GM19023 (cell line): ENCODE data around the gene LDAH.

Experiments
- ATAC-seq: cut with Tn5 transposase; IDR thresholded peaks from one replicate; pipeline ENCODE4 v1.9.1; 2021; ENCODE audit warnings: mild to moderate bottlenecking, moderate library complexity; ENCODE audit not compliant: unreplicated experiment

LDAH gene

DNA sequence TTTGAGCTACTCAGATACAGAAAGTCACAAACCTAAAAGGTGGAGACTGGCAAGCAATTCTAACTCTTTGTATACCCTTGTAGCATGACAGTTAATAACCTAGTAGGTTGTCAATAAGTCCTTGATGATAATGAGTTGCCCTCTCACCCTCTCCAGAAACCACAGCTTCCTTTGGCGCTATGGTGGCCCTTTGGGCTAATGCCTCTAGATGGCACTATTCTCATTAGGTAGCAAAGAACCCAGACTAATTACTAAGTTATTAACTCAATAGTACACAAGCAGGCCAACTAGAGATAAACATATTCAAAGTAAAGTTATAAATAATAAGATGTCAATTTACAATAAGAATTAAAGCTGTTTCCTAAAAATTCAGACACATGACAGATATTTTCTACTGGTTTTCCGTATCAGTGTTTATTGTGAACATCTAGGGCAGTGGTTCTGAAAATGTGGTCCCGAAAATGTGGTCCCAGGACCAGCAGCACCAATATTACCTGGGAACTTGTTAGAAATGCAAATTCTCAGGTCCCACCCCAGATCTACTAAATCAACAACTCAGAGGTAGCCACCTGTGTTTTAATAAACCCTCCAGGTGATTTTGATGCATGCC is 41.1 kb downstream of the LDAH start:
- no peak for ATAC-seq

DNA sequence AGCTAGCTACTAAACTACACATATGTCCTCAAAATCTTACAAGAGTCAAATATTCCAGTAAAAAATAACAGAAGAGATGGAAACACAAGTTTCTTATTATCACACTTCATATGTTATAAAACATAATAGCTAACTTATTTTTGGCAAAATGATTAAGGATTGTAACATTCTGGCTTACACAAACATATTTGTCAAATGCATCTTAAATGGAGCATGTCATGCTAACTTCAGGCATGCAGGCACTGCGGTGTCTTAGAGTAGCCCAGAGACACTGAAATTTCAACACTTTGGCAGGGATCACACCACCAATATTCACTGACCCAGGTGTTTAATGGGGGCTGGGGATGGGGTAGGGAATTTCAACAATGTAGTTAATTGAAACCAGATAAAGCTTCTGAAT is 51.6 kb downstream of the LDAH start:
- no peak for ATAC-seq

- no peak for ATAC-seq
Observed at GRCh38 chr2:20766798-20767644, 55.9 kb downstream of the LDAH start.

- ATAC-seq = no peak
Observed at GRCh38 chr2:20766213-20766612, 56.7 kb downstream of the LDAH start.

DNA sequence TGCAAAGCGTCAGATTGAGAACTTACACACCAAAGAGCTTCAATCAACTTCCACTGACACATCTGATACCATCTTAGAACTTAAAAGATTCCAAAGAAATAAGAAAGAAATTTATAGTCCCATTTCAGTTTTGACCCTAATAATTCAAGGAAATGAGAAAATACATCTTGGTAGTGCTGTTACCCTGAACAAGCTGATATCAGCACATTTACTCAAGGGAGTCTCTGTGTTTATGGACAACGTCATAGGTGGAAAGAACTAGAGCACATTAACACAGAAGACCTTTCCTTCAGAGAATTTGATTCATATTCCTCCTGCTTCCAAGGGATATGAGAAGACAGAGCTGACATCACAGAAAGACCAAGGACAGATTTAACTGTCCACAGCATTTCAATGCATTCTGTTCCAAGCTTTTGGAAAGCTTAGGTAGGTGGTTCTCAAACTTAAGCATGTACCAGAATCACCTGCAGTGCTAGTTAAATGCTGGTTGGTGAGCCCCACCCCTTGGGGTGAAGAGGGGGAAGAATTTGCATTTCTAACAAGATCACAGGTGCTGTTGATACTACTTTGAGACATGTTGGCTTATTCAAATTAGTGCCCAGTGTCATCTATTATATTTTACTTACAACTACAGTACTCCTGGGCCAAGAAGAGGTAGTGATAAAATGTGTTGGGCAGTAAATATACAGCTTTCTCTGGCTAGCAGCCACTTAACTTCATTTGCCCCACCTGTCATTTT is 59.8 kb downstream of the LDAH start:
- no peak for ATAC-seq

DNA sequence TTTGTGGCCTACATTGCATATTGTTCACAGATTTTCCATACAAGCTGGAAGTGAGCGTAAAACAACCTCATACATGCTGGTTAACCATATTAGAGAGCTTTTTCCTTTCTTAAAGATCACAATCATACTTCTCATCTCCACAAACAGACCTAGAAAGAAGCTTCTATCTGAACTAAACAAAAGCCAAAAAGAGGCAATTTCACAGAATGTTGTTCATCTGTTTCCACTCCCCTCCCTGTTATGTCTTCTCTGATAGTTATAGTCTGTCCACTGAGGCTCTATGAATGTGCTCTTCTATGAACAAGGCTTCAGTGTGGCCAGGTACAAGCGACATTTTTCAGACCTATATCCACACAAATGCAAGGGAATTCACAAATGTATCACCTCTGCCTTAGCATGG is 63.4 kb downstream of the LDAH start:
- no peak for ATAC-seq

- peak; percentile 82 for ATAC-seq
Observed at GRCh38 chr2:20758997-20759396, 63.9 kb downstream of the LDAH start.

- ATAC-seq = no peak
Observed at GRCh38 chr2:20757405-20758090, 65.4 kb downstream of the LDAH start.

DNA sequence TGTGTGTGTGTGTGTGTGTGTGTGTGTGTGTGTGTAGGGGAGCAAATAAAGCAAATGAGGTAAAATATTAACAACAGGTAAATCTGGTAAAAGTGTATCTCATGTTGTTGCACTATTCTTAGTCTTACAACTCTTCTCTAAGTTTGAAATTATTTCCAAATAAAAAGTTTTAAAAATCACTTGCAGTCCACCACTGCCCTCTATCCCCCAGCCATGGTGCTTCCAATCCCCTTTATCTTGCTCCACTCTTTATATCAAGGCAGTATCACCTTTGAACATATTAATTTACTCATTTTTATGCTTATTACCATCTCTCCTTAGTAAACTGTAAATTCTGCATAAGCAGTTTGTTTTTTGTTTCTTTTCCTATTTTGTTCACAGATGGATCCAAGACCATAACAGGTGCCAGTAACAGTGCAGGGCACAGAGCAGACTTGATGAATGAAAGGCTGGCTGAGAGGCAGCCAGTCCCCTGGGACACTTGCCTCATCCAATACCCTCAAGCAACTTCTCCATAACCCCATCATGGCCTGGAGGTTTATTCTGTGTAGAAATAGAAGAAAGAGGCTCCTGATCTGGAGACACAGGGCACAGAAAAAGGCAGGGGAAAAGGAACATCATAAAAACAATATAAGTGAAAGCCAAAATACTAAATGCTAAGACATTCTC is 67.6 kb downstream of the LDAH start:
- ATAC-seq = no peak

DNA sequence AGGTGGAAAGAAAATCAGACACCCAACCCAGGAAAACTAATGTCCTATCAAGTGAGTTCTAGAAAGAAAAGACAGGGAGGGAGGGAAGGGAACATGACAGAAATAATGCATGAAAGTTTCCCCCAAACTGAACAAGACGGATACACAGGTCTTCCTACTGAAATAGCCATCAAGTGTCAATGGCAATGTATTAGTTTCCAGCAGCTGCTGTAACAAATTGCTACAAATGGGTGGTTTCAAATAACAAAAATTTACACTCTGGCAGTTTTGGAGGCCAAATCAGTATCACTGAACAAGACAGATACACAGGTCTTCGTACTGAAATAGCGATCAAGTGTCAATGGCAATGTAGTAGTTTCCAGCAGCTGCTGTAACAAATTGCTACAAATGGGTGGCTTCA is 70.6 kb downstream of the LDAH start:
- no peak for ATAC-seq

GRCh38 chr2:20747317-20747716 is 75.6 kb downstream of the LDAH start:
- ATAC-seq = no peak

DNA sequence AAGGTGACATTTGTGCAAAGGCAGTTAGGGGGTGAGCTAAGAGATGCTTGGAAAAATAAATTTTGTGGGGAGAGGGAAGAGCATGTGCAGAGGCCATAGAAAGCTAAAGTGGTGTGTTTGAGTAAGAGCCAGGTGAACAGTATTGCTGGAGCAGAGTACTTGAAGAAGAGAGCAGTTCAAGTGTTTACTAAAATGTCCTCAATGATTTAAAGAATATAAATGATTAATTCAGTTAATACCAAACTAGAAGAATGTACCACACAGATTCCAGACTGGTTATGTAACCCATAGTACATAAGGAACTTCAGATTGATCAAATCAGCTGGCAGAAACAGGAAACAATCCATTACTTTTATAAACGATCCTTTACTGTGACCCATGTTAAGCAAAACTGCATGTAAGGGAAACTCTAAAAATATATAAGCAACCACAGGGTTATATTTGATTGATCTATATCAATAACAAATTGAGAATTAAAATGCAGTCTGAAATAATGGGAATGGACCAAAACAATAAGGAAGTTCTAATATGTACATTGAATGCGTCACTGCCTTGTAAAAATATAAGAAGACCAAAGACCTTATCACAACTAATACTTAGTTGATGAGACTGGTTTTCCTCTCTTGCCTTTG is 76.9 kb downstream of the LDAH start:
- ATAC-seq = no peak

GRCh38 chr2:20744366-20745335 is 78.2 kb downstream of the LDAH start:
- ATAC-seq = peak; percentile 83

DNA sequence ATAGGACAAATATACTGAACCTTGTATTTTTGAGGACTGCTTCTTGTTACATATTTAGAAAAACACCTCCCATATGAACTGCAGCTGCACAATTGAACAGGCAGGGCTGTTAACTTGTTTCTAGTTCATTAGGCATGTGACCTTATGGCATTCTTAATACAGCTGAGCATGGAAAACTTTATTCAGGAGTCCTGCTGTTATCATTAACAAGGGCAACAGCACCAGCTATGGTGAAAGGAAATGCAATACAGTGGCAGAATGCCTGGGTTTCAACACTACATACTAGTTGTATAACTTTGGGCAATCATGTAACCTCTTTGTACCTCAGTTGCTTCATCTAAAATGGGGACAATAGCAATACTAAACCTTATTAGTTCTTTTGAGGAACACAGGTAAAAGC is 84.1 kb downstream of the LDAH start:
- ATAC-seq = no peak

GRCh38 chr2:20737505-20737904 is 85.4 kb downstream of the LDAH start:
- peak; percentile 88 for ATAC-seq

DNA sequence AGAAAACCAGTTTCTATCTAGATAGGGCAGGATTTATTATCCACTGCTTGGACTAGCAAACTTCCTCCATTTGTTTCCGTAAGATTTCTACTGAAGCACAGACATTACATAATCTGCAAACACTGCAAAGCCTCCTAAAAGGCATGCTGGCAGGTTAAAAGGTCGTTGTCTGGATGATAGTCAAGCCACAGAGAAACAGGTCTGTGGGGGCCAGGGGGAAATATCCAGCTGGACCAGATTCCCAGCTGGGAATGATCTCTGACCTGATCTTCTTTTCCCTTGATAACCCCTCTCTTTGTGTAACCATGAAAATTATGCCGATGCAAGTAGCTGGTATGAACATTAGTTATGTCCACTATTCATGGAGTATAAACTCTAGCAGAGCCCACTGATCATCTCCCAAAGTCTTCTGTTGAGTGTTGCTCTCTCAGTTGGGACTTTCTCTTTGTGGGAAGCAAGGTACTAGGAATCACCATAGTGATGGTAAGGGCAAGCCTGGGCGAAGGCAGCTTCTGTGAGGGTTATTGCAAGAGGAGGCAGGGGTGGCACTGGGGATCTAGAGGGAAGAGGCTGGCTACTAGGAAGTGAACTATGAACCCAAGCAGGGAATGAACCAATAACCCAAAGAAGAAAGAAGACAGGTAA is 94.7 kb downstream of the LDAH start:
- no peak for ATAC-seq

GRCh38 chr2:20726913-20727312 is 96.0 kb downstream of the LDAH start:
- no peak for ATAC-seq

GRCh38 chr2:20725782-20726181 is 97.1 kb downstream of the LDAH start:
- no peak for ATAC-seq
